Stimulated activated CD8-positive, alpha-beta memory T cell treated with anti-CD3 and anti-CD28 coated beads, Interleukin-12 subunit alpha, Interleukin-12 subunit beta, amount 100 ng/mL, for 1 hour (primary cell): Measurements from ENCODE around the gene HIVEP3.

ENCODE experiments used
- DNase-seq: peaks from one replicate; pipeline ENCODE4 v3.0.0-alpha.2; 2020; ENCODE audit warnings: low read depth

The HIVEP3 gene

GRCh38 chr1:41811051-41811795, 107.5 kb downstream of the HIVEP3 start:
- peak; percentile 26 for DNase-seq

DNA sequence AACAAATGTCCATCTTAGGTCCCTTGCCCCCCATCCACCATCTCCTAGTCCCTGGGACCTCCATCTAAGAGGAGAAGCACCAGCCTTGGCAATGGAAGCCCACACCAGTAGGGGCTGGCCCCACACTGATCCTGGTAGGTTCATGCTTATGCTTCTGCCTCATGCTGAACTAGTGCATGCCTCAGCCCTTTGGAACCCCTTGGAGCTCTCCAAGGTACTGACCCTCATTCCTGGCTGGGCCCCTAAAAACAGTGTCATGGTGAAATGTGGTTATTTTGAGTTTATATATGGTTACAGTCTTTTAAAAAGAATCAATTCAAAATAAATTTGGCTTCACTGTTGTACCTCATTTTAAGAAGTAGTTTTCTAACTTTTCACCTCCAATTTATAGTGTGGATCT, 108.3 kb downstream of the HIVEP3 start:
- peak; percentile 11 for DNase-seq

- DNase-seq = no peak
Measured at GRCh38 chr1:41809692-41810091, 109.0 kb downstream of the HIVEP3 start.

GRCh38 chr1:41807390-41807789, 111.3 kb downstream of the HIVEP3 start:
- no peak for DNase-seq

GRCh38 chr1:41806472-41807155, 112.1 kb downstream of the HIVEP3 start:
- DNase-seq = peak; percentile 35

DNA sequence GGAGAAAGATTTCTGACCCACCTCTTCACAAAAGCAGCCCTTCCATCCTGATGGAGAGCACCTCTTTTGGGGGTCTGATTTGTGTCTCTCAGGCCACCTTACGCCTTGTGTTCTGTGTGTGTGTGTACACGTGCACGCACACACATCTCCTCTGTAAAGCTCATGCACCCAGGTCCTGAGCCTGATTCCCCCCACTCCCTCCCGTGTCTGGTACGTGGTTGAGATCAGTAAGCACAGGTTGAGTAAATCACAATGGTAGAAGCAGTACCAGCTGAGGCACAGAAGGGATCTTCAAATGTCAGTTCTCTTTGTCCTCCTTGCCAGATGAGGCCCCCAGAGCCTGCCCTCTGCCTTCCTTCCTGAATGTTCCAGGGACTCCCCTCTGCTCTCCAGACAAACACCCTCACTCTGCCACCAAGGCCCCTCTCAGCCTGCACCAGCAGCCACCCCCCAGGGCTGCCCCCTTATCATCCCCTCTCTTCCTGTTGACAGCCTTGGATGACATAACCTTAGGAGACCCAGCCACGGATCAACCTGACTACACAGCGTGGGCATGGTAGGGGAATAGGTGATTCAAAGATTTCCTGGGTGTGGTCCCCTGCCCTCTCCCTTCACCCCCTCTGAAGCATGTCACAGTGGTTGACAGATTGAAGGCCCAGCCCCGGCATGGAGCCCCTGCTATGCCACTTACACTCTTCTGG, 112.8 kb downstream of the HIVEP3 start:
- DNase-seq = peak; percentile 13

- no peak for DNase-seq
Measured at GRCh38 chr1:41804176-41804575, 114.5 kb downstream of the HIVEP3 start.

- no peak for DNase-seq
Measured at GRCh38 chr1:41803656-41804055, 115.1 kb downstream of the HIVEP3 start.

GRCh38 chr1:41802532-41803501, 115.9 kb downstream of the HIVEP3 start:
- DNase-seq = no peak

DNA sequence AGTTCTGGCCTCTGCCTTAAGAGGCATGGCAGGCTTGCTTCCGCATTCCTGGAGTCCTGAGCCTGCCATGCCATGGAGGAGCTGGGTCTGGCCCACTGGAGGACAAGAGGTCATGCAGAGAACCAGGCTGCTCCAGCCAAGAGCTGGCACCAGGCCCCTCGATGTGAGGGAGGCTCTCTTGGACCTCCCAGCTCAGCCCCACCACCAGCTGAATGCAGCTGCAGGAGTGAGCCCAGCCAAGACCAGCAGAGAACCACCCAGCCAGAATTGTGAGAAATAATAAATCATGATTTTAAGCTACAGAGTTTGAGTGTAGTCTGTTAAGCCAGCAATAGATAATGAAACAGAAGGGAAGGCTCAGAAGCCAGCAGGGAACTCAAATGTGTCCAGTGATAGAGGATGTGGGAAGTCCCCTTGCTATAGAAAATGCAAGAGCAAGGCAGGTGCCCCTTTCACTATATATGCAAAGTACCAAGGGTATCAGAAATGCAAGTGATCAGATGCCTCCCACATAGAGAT, 118.4 kb downstream of the HIVEP3 start:
- no peak for DNase-seq

DNA sequence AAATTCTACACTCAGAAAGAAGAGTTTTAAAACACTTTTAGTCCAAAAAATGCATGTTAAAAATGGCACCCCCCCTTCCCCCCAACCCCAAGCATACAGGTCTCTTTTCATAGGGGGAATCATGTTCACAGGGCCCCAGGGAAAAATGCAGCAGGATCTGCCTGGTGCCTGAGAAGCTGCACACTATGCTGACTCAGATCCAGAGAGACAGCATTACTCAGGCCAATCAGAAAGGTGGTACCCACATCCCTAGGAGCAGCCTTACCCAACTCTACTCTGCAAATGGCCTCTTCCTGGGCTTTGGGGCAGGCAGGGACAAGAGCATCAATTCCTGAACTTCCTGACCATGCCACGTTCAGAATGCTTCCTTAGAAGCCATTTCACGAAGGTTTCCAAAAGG, 119.0 kb downstream of the HIVEP3 start:
- DNase-seq = no peak

DNA sequence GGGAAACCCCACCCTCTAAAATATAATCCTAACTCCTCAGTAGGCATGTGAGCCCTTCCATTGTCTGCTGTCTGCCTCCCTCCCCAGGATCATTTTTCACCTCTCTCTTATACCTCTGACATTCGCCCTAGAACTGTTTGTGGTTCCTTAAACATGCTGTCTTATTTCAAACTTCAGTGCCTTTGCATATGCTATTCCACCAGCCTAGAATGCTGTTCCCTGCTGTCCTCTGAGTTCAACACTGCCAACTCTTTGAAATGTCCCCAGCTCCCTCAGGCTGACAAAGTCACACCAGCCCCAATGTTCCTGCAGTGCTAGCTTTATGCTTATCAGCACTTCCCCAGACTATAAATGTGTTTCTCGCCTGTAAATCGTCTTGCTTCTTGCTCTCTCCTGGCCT, 119.5 kb downstream of the HIVEP3 start:
- no peak for DNase-seq

DNA sequence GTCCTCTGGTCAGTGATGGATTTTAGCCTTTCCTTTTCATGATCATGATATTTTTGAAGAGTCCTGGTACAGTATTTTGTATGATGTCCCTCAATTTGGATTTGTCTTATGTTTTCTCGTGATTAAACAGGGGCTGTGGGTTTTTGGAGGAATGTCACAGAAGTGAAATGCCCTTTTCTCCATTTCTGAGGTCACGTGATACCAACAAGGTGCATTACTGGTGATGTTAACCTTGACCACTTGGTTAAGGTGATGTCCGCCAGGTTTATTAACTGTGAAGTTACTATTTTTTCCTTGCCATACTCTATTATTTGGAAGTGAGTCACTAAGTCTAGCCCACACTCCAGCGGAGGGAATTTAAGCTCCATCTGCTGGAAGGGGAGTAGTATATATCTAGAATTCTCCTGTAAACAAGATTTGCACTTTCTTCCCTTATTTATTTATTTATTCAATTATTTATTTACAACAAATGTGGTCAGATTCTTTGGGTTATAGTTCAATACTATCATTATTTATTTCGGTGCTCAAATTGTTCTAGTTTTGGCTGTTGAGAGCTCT, 123.4 kb downstream of the HIVEP3 start:
- DNase-seq = no peak

GRCh38 chr1:41794031-41794430, 124.7 kb downstream of the HIVEP3 start:
- DNase-seq = no peak

DNA sequence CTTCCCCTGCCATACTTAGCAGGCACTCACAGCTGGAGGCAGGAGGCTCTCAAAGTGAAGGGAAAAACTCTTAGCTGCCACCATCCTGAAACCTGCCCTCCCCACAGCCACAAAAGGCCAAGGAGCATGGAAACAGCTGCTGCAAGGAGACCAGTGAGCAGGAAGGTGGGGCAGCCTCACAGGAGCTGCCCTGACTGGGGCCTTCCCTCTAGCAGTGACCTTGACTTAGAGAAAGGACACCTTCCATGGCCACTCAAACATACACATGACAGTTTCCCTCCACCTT, 126.3 kb downstream of the HIVEP3 start:
- no peak for DNase-seq

- no peak for DNase-seq
Measured at GRCh38 chr1:41791667-41792484, 126.8 kb downstream of the HIVEP3 start.

GRCh38 chr1:41790351-41790750, 128.4 kb downstream of the HIVEP3 start:
- DNase-seq = no peak

DNA sequence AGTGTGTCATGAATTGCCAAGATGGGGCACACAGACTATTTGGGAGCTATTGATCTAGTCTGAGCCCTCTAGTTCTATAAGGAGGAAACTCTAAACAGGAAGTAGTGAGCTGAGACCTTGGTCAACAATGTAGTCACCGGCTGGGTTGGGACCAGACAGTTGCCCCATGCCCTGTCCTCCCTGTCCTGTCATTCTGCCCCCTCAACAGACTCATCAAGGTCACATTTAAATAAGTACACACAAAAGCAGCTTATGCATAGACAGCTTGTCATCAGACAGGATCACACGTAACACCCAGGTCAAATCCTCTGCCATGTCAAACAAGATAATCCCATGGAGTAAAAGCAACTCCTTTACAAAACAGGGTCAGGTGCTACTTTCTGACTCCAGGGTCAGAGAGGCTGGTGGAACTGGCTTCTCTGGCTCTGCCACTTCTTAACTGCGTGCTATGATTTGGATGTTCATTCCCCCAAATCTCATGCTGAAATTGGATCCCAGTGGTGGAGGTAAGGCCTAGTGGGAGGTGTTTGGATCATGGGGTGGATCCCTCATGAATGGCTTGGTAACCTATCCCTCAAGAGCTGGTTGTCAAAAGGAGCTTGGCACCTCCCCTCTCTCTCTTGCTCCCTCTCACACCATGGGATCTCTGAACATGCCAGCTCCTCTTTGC, 128.9 kb downstream of the HIVEP3 start:
- DNase-seq = no peak

DNA sequence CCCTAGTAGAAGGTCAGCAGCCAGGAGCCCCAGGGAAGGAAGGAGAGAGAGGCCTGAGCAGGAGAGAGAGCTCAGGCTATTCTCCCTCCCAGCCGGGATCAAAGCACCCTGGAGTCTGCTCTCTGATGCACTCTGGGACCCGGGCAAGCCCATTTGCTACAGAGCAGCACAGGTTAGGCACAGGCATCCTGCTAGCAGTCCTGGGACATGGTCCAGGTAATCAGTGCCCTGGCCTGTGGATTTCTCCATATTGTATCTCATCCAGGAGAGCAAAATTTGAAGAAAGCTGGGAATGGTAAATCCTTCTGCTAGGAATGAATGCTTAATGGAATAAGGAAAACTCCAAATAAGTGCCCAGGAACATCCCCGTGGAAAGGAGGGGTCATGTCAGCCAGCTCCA, 130.3 kb downstream of the HIVEP3 start:
- DNase-seq = no peak
